ENCODE data around the gene KIF1B. TPM values are rescaled to one million over a fixed set of nuclear protein-coding genes. Genes with fewer than 3 reads are reported as not detected.

The KIF1B gene
- total and polyA plus RNA-seq, 9 of the 15 experiments (the other 6 are each of a cell fraction or from before 2014, with no cell fraction given), result 2.8 to 19.8 (median 11.9) TPM

- no peak for TF ChIP-seq E4F1 (CRISPR knock-in tag; IDR thresholded peaks at IDR 0.05; ENCODE audit: borderline replicate concordance)
- TF ChIP-seq SUPT5H (IDR thresholded peaks at IDR 0.05), result peak; percentile 46; the same call in 1 of the 2 replicates
- no peak for TF ChIP-seq ZC3H11A (IDR thresholded peaks at IDR 0.05; ENCODE audit: low read depth, low read length)
- no peak for TF ChIP-seq USF2 (CRISPR knock-in tag; IDR thresholded peaks at IDR 0.05)
- TF ChIP-seq POLR3G (IDR thresholded peaks at IDR 0.05; ENCODE audit: extremely low read depth, insufficient read length, insufficient replicate concordance), result no peak
- peak; percentile 84; the same call in 1 of the 2 replicates for TF ChIP-seq GATAD2B (IDR thresholded peaks at IDR 0.05; ENCODE audit: borderline replicate concordance)
- TF ChIP-seq NBN (IDR thresholded peaks at IDR 0.05; ENCODE audit: low read depth), result no peak; the same call in 1 of the 2 replicates
- no peak for TF ChIP-seq SRSF7 (optimal IDR thresholded peaks at IDR 0.05; ENCODE audit: low read depth, low read length)
- no peak for TF ChIP-seq THRAP3 (IDR thresholded peaks at IDR 0.05; ENCODE audit: borderline replicate concordance)
- no peak for TF ChIP-seq ZNF717 (CRISPR knock-in tag; IDR thresholded peaks at IDR 0.05)
- TF ChIP-seq PYGO2 (tag; IDR thresholded peaks at IDR 0.05), result no peak
- peak; percentile 52; the same call in 1 of the 2 replicates for TF ChIP-seq GATAD2A (IDR thresholded peaks at IDR 0.05)
- TF ChIP-seq E2F6 (IDR thresholded peaks at IDR 0.05; ENCODE audit: borderline replicate concordance in 1 of 2, extremely low read depth in 1 of 2, insufficient read depth in 1 of 2, insufficient read length in 1 of 2, low read depth in 1 of 2, low read length in 1 of 2, poor library complexity in 1 of 2, severe bottlenecking in 1 of 2), result peak; percentile 51 to 71
- TF ChIP-seq ZNF224 (CRISPR knock-in tag; IDR thresholded peaks at IDR 0.05), result no peak
- TF ChIP-seq ESRRA (IDR thresholded peaks at IDR 0.05; ENCODE audit: borderline replicate concordance, low read depth), result peak; percentile 77
- no peak for TF ChIP-seq ZKSCAN3 (CRISPR knock-in tag; IDR thresholded peaks at IDR 0.05)
- peak; percentile 100 for TF ChIP-seq CTBP1 (IDR thresholded peaks at IDR 0.05; ENCODE audit: borderline replicate concordance)
- no peak for TF ChIP-seq RBM14 (IDR thresholded peaks at IDR 0.05; ENCODE audit: borderline replicate concordance, insufficient read depth, low read depth, low read length)
- TF ChIP-seq FOXO4 (CRISPR knock-in tag; IDR thresholded peaks at IDR 0.05), result peak; percentile 31; the same call in 1 of the 2 replicates
- TF ChIP-seq ZNF764 (CRISPR knock-in tag; IDR thresholded peaks at IDR 0.05; ENCODE audit: low read depth), result no peak
- no peak for TF ChIP-seq MTF1 (CRISPR knock-in tag; IDR thresholded peaks at IDR 0.05; ENCODE audit: borderline replicate concordance)
Observed at GRCh38 chr1:10209905-10210810, at the start of gene KIF1B (continued).
